Transverse colon (tissue), 4 donors: ENCODE measurements around the gene CLDN34. TPM values are rescaled to one million over a fixed set of nuclear protein-coding genes. Genes with fewer than 3 reads are reported as not detected.
A peak's percentile ranks its signal among the peaks of the same experiment; 100 is the strongest.

Experiments used
- DNase-seq: peaks from one replicate; pipeline ENCODE4 v3.0.0-alpha.2; 2019
- H3K27ac ChIP-seq, 4 donors: fragments of 200-600 bp; sonication (generic); 2 replicates each; pipeline ENCODE4 v1.5.1; 2016 to 2018; ENCODE audit warnings: inconsistent platforms in 4 of 4
- H3K27me3 ChIP-seq: fragments of 200-600 bp; sonication (generic); 2 replicates; pipeline ENCODE4 v1.5.1; 2017; ENCODE audit warnings: inconsistent platforms
- H3K36me3 ChIP-seq, 4 donors: fragments of 200-600 bp; sonication (generic); 2 replicates each; pipeline ENCODE4 v1.5.1; 2017 to 2019; ENCODE audit warnings: inconsistent platforms in 4 of 4
- H3K4me1 ChIP-seq, 4 donors: fragments of 200-600 bp; sonication (generic); 2 replicates each; pipeline ENCODE4 v1.5.1; 2017 to 2020; ENCODE audit warnings: inconsistent platforms in 4 of 4
- H3K4me3 ChIP-seq, 4 donors: fragments of 200-600 bp; sonication (generic); 1 replicate in 1 of 4; 2 replicates in 3 of 4; pipeline versions ENCODE4 v1.5.1 to v1.6.1; 2017 to 2019; ENCODE audit warnings: inconsistent platforms in 4 of 4
- H3K9me3 ChIP-seq, 2 donors: fragments of 200-600 bp; sonication (generic); 2 replicates each; pipeline ENCODE4 v1.5.1; 2017 to 2019; ENCODE audit warnings: inconsistent platforms in 2 of 2
- EP300 ChIP-seq: sonication (generic); formaldehyde crosslinking; IDR thresholded peaks from one replicate; pipeline ENCODE4 v1.6.1; 2017; ENCODE audit warnings: antibody characterized with exemption, low read depth
- POLR2A ChIP-seq: fragments of 450-650 bp; IDR thresholded peaks from one replicate; pipeline ENCODE4 v1.6.1; 2016; ENCODE audit warnings: antibody characterized with exemption, mild to moderate bottlenecking, moderate library complexity
- POLR2AphosphoS5 ChIP-seq, 3 donors: sonication (generic); formaldehyde crosslinking; IDR thresholded peaks; one replicate each; pipeline ENCODE4 v1.6.1; 2016; ENCODE audit warnings: antibody characterized with exemption in 3 of 3
- WGBS, 2 donors: methylation state at CpG; one replicate each; pipeline ENCODE4 v1.1.5; 2018; ENCODE audit warnings: low coverage in 1 of 2; 5-methylcytosine and 5-hydroxymethylcytosine counted together
- in situ Hi-C, 4 donors: fragments of 200-750 bp; cut with MboI; loops; one replicate each; pipeline versions ENCODE4 v1.15.0 to v1.15.1; 2017; ENCODE audit warnings: low sequenced_read_pairs in 3 of 4, low pct_ligation_motif_present in 1 of 4, low pct_unique_long_range_greater_than_20kb in 1 of 4
- intact Hi-C: fragments of 100-400 bp; cut with DNase I; formaldehyde crosslinking; loops from one replicate; pipeline ENCODE4 v1.15.1; 2023; ENCODE audit warnings: low total_unique reads
- total RNA-seq, 4 donors: library from RNA; depleted of rRNA; stranded (reverse); fragments of >200 nt; gene quantifications; one replicate each; pipeline ENCODE4 v1.1.0, GENCODE V29; 2016
- TF ChIP-seq, protein P1 (sequence below), 5 experiments: fragments of 200-600 bp in 3 of 5; fragments of 450-650 bp in 2 of 5; sonication (generic) in 3 of 5; IDR thresholded peaks; 1 replicate in 2 of 5; 2 replicates in 3 of 5; pipeline ENCODE4 v1.5.1; 2016 to 2017; ENCODE audit warnings: antibody characterized with exemption in 5 of 5, inconsistent platforms in 3 of 5, mild to moderate bottlenecking in 2 of 5, moderate library complexity in 1 of 5

Gene CLDN34
- total RNA-seq, 4 donors from 2014 or later: 0.82 TPM; not detected in 3

DNA sequence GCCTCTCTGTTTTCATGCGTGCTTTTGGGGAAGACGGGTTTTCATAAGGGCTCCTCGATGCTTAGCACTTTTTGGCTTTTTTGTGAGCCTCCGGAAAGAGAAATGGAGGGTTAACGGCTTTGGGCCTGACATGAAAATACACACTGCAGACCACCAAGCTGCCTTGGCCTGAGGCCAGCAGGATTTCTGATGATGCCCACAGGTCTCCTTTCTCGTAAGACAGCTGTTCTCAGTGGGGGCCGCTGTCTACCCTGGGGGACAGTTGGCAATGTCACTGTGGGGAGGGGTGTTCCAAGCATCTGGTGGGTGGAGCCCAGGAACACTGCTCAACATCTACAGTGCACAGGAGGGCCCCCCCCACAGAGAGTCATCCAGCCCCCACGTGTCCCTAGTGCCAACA, 29.4 kb upstream of the CLDN34 start:
- intact Hi-C loops (no loop called here), in situ Hi-C loops (no loop called here)
- TF ChIP-seq POLR2A (no peak), EP300 (no peak)
- TF ChIP-seq, protein P1, sequence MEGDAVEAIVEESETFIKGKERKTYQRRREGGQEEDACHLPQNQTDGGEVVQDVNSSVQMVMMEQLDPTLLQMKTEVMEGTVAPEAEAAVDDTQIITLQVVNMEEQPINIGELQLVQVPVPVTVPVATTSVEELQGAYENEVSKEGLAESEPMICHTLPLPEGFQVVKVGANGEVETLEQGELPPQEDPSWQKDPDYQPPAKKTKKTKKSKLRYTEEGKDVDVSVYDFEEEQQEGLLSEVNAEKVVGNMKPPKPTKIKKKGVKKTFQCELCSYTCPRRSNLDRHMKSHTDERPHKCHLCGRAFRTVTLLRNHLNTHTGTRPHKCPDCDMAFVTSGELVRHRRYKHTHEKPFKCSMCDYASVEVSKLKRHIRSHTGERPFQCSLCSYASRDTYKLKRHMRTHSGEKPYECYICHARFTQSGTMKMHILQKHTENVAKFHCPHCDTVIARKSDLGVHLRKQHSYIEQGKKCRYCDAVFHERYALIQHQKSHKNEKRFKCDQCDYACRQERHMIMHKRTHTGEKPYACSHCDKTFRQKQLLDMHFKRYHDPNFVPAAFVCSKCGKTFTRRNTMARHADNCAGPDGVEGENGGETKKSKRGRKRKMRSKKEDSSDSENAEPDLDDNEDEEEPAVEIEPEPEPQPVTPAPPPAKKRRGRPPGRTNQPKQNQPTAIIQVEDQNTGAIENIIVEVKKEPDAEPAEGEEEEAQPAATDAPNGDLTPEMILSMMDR (IDR thresholded peaks at IDR 0.05): no peak
- Histone ChIP-seq H3K36me3 (no peaks in the 10 kb centered on the region), H3K4me1 (no peaks in the 10 kb centered on the region), H3K27ac (no peak overlapping the region), H3K4me3 (no peak overlapping the region), H3K9me3 (no peaks in the 10 kb centered on the region), H3K27me3 (no peaks in the 10 kb centered on the region)
- DNase-seq: no peak
- 80 to 92% methylated on average over 5 to 8 of the region's 8 CpGs for WGBS, 2 donors

DNA sequence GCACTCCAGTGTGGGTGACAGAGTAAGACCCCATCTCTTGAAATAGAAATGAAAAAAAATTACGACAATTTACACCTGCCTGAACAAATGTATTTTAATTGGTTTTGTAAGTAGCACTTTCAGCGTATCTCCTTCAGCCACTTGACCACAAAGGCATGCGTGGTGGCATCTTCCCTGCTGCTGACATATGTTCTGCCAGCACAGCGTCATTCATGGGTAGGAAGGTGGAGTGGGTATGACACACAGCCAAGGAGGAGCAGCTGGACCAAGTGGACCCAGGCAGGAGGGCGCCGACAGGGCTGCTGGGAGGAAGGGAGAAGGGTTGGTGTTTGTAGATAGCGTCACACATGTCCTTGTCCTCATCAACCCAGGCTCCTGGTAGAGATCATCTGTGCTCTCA, 28.6 kb upstream of the CLDN34 start:
- Histone ChIP-seq H3K4me3 (no peak overlapping the region), H3K27ac (no peak overlapping the region), H3K36me3 (no peaks in the 10 kb centered on the region), H3K9me3 (no peaks in the 10 kb centered on the region), H3K27me3 (no peaks in the 10 kb centered on the region), H3K4me1 (no peaks in the 10 kb centered on the region)
- intact Hi-C loops: no loop called here
- in situ Hi-C loops: no loop called here
- DNase-seq: no peak
- 87 to 100% methylated on average over 1 to 7 of the region's 7 CpGs for WGBS, 2 donors
- TF ChIP-seq POLR2AphosphoS5 (IDR thresholded peaks at IDR 0.05): no peak
- TF ChIP-seq POLR2A: no peak
- TF ChIP-seq, protein P1 (IDR thresholded peaks at IDR 0.05): no peak

DNA sequence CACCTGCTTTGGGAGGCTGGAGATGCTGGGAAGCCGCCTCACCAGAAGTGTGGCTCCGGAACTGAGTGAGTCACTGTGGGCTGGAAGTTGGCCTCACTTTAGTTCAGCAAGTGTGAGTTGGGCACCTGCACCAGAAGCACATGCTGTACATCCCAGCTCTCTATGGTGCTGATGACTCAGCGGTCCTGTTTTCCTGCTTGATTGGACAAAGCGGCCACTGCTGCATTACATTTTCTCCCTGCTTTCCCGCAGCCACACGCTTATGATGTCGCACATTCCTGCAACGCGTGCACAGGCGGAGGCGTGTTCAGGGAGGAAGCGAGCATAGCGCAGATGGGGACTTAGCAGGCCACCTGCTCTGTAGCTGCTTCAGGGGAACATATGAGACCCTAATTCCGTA, 26.7 kb upstream of the CLDN34 start:
- H3K9me3 ChIP-seq: no peaks in the 10 kb centered on the region
- no peak for DNase-seq
- intact Hi-C loops: no loop called here
- H3K4me1 ChIP-seq: no peaks in the 10 kb centered on the region
- in situ Hi-C loops: no loop called here
- H3K36me3 ChIP-seq: no peaks in the 10 kb centered on the region
- H3K27me3 ChIP-seq: no peaks in the 10 kb centered on the region
- no peak overlapping the region for H3K27ac ChIP-seq
- TF ChIP-seq, protein P1 (IDR thresholded peaks at IDR 0.05): no peak
- no peak overlapping the region for H3K4me3 ChIP-seq
- WGBS, 2 donors: 86% methylated on average over 14 of the region's 14 CpGs; no CpG with 5 or more reads in 1 of the 2 donors

DNA sequence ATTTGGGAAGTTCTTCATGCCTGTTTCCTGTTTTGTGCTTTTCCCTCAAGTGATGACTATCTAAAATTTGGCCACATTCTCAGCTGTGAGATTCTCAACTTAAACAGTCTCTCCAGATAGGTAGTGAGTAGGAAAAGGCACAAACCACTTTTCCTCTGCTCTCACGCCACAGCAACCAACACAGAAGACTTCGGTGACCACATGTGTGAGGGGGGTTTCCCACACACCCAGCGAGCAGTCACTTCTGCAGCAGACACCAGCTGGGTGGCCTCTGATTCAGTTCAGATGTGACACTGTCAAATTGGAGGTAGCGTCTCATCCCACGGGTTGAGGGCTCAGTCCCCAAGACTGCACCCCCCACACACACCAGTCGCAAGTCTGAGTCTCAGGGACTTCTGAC, 25.1 kb upstream of the CLDN34 start:
- Histone ChIP-seq H3K27ac (no peak overlapping the region), H3K9me3 (no peaks in the 10 kb centered on the region), H3K27me3 (no peaks in the 10 kb centered on the region), H3K4me3 (no peak overlapping the region), H3K4me1 (no peaks in the 10 kb centered on the region), H3K36me3 (no peaks in the 10 kb centered on the region)
- peak; percentile 11 for DNase-seq
- no peak for TF ChIP-seq POLR2AphosphoS5 (IDR thresholded peaks at IDR 0.05)
- TF ChIP-seq EP300: no peak
- TF ChIP-seq POLR2A: no peak
- TF ChIP-seq, protein P1 (IDR thresholded peaks at IDR 0.05): no peak
- in situ Hi-C loops (no loop called here), intact Hi-C loops (no loop called here)
- 62% methylated on average over 6 of the region's 6 CpGs; no CpG with 5 or more reads in 1 of the 2 donors for WGBS, 2 donors
